GM19395 (cell line): ENCODE data around the gene IPP.
"Not testable (repeated sequence)": the region's sequence is repeated elsewhere in the genome, so short reads cannot be mapped to it uniquely, and the experiment has no call there.

Source experiments
- ATAC-seq: cut with Tn5 transposase; IDR thresholded peaks from one replicate; pipeline ENCODE4 v1.9.1; 2021; ENCODE audit warnings: mild to moderate bottlenecking, moderate library complexity; ENCODE audit not compliant: unreplicated experiment

IPP gene

DNA sequence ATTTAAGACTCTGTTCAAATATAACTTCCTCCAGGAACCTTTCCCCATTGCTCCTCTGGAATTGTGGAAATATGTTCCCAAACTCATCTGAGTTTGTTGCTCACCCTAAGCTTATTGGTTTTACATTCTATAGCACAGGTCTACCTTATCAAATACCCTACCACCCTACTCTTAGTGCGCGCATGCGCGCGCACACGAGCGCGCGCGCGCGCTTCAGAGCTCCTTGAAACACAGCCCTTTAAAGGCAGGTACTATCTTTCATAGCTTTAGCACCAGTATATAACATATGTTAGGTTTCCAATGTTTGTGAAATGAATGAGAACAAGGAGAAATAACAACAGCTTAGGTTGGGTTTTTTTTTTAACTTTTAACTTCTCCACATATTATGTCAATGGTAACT, 3.5 kb downstream of the IPP start:
- ATAC-seq, result no peak

DNA sequence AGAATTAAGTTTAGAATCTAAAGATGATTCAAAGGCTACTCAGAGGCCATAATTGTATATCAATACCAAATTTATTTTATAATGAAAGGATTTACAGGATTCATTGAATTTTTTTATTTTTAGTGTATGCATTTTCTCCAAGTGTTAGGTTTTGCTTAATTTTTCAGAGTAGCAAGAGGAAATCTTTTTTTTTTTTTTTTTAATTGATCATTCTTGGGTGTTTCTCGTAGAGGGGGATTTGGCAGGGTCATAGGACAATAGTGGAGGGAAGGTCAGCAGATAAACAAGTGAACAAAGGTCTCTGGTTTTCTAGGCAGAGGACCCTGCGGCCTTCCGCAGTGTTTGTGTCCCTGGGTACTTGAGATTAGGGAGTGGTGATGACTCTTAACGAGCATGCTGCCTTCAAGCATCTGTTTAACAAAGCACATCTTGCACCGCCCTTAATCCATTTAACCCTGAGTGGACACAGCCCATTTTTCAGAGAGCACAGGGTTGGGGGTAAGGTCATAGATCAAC, 10.8 kb downstream of the IPP start:
- ATAC-seq, result not testable (repeated sequence)

DNA sequence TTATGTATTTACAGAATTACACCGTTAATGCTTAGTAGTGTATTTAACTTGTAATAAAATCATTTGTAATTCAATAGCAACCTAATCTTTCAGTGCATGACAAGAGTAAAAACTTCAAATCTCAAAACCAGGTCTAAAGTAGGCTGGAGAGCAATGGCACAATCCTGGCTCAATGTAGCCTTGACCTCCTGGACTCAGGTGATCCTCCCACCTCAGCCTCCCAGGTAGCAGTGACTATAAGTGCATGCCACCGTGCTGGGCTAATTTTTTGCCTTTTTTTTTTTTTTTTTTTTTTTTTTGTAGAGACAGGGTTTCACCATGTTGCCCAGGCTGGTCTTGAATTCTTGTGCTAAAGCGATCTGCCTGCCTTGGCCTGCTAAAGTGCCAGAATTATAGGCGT, 11.3 kb downstream of the IPP start:
- no peak for ATAC-seq

DNA sequence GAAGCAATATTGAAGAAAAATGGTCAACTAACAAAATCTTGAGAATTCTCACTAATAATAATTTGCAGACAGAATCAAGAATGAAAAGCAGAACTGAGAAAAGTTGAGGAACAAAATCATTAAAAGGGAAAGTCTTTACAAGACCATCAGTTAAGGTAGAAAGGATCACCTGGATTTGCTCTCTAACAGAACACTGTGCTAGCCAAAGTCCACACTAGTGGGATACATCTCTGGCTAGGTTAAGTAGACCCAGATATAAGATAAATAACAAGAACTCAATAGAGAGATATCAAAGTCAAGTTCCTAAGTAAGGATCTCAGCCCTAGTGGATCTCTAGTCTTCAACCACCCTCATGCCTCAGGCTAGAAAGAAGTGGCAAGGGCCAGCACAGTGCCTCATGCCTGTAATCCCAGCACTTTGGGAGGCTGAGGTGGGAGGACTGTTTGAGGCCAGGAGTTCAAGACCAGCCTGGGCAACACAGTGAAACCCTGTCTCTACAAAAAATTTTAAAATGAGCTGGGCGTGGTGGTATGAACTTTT, 19.6 kb downstream of the IPP start:
- ATAC-seq, result no peak

DNA sequence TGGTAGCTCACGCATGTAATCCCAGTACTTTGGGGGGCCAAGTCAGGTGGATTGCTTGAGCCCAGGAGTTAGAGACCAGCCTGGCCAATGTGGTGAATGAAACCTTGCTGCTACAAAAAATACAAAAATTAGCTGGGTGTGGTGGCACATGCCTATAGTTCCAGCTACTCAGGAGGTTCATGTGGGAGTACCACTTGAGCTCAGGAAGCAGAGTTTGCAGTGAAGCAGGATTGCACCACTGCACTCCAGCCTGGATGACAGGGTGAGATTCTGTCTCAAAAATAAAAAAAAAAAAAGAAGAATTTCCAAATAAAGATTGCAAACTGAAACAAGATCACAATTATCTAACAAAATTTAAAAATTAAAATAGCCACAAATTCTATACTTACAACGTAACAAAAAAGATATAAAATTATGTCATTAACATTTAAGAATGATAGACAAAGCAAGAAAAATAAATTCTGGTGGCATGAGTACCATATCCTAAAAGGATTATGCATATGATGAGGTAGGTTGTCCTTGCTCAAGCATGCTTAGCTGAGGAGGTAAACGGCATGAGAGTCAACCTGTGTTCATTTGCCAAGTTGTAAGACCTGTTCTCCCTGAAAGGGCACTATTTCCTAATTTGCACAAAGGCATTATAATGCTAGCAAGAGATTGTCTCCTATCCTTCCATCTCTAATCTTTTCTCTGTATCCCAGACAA, 20.2 kb downstream of the IPP start:
- ATAC-seq, result no peak

DNA sequence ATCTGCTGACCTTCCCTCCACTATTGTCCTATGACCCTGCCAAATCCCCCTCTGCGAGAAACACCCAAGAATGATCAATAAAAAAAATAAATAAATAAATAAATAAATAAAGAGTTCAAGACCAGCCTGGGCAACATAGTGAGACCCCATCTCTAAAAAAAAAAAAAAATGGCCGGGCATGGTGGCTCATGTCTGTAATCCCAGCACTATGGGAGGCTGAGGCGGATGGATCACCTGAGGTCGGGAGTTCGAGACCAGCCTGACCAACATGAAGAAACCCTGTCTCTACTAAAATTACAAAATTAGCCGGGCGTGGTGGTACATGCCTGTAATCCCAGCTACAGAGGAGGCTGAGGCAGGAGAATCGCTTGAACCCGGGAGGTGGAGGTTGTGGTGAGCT, 24.4 kb downstream of the IPP start:
- not testable (repeated sequence) for ATAC-seq

DNA sequence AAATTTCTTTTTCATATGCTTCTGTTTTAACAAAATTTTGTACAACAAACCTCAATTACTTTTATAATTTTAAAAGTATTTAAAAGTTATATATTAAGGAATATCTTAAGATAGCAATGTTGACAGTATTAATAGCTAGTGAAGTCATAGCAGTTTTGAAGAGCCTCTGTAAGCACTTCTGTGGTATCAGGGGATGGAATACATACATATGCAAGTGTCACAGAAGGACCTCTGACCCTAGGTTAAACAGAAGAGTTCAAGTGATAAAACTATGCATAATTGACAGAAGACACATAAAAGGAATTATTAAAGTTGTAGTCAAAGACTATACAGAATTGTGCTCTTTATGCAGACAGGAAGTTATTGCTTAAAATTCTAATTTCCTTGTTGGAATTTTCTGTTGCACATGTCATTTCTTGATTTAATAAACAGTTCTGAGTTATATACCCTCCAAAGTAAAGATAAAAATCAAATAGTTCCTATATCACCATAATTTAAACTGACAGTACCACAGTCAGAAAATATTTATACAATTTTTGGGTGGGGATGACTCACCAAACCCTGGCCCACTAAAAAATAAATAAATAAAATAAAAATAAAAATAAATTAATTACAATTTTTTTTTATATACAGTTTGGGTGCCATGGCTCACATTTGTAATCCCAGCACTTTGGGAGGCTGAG, 27.1 kb downstream of the IPP start:
- ATAC-seq, result no peak

DNA sequence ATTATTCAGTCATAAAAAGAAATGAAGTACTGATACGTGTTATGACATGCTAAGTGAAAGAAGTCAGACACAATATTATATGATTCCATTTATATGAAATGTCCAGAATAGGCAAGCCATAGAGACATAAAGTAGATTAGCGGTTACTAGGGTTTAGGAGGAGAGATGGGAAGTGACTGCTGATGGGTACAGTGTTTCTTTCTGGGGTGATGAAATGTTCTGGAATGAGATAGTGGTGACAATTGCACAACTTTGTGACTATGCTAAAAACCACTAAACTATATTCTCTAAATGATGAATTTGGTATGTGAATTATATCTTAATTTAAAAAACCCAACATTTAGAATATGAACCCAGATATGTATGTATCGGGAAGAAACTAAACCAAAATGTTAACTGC, 27.6 kb downstream of the IPP start:
- ATAC-seq, result no peak

DNA sequence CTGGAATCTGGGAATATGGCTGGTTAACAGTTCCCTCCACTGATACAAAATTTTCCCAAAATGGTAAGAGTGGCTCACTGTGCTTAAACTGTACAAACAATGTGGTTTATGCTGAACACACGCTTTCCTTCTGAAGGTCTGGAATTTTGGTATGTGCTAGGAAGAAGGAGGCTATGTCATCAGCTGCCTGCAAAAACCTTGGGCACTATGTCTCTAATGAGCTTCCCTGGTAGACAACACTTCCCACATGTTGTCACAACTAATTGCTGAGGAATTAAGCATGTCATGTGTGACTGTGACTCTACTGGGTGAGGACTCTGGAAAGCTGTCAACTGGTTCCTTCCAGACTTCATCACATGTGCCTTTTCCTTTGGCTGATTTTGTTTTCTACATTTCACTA, 29.2 kb downstream of the IPP start:
- ATAC-seq, result no peak

DNA sequence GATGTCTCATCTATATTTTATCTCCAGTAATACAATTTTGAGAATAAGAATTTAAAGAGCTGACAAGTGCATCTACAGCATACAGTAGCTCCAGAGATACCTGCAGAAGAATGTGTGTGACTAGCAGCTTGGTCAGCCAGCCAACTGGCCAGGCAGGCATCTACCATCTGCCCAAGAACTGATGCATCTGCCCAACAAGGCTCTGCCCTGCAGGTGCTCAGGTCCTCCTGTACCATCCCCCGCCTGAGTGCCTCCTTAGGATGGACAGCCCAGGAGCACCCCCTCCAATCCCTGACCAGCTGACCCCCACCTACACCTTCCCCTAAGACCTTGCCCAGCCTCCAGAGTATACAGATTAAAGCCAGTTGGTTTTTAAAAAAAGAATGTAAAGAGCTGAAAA, 32.2 kb downstream of the IPP start:
- no peak for ATAC-seq

DNA sequence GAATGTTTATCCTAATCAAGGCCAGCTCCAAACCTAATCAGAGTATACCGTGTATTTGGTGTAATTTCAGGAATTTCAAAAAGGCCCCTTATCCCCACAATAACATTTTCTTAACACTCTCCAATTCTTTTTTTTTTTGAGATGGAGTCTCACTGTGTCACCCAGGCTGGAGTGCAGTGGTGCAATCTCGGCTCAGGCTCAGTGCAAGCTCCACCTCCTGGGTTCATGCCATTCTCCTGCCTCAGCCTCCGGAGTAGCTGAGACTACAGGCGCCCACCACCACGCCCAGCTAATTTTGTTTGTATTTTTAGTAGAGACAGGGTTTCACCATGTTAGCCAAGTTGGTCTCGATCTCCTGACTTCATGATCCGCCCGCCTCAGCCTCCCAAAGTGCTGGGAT, 33.1 kb downstream of the IPP start:
- ATAC-seq, result not testable (repeated sequence)

DNA sequence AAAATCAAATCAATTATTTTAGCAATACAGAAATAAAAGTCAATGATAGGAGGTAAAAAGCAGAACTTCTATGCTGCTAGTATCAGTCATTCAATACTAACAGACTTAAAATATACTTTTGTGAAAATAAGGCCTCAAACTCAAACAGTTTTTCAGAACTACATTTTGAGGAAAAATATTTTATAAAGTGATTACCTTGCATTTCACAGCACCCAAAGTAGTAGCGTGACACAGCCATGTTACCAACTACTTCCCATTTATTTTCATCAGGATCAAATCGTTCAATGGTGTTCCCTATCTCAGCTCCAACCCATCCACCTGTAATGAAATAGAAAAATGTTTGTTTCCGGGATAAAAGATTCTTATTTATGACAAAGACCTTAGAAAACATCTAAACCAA, 33.8 kb downstream of the IPP start:
- ATAC-seq, result no peak

DNA sequence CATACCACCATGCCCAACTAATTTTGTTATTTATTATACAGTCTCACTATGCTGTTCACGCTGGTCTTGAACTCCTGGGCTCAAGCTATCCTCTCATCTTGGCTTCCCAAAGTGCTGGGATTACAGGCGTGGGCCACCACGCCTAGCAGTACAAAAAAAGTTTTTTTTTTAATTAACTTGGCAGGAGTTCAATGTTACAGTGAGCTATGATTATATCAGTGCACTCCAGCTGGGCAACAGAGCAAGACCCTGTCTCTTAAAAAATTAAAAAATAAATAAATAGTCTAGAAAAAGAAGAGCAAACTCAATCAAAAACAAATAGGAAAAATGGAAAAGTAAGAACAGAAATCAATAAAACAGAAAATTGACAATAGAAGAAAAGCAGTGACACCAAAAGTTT, 36.7 kb downstream of the IPP start:
- no peak for ATAC-seq

DNA sequence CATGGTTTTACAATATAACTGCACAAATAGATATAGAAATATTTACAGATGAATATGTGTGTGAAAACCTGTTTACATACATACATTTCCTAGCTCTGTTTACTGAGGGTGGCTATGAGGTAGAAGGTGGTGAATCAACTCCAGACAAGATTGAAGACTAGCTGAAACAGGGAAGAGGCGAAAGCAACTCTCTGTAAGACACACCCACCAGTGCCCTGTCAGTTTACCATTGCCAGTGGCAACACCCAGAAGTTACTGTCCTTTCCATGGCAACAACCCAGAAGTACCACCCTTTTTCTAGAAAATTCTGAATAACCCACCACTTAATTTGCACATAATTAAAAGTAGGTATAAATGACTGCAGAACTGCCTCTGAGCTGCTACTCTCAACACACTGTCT, 45.8 kb downstream of the IPP start:
- no peak for ATAC-seq

DNA sequence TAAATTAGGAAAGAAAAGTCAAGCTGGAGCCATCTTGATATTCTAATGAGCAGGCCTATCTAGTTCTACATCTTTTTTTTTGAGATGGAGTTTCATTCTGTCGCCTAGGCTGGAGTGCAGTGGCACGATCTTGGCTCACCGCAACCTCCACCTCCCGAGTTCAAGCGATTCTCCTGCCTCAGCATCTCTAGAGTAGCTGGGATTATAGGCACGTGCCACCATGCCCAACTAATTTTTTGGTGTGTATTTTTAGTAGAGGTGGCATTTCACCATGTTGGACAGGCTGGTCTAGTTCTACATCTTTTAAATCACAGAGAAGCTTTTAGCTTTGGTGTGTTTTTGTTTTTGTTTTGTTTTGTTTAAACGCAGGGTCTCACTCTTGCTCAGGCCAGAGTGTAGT, 55.6 kb downstream of the IPP start:
- no peak for ATAC-seq

DNA sequence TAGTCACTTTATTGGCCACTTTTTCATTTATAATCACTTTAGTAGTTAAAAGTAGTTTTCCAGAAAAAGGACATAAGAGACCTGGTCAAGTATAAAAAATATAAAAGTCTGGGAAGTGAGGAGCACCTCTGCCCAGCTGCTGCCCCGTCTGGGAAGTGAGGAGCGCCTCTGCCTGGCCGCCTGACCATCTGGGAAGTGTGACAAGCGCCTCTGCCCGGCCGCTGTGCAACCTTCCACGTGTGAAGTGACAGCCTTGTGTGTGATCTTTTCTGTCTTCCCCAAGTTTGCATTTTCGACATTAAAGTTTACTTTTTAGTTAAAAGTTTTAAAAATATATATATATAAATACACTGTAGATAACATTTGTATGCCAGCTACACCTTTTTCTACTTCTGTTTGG, 56.6 kb downstream of the IPP start:
- not testable (repeated sequence) for ATAC-seq

DNA sequence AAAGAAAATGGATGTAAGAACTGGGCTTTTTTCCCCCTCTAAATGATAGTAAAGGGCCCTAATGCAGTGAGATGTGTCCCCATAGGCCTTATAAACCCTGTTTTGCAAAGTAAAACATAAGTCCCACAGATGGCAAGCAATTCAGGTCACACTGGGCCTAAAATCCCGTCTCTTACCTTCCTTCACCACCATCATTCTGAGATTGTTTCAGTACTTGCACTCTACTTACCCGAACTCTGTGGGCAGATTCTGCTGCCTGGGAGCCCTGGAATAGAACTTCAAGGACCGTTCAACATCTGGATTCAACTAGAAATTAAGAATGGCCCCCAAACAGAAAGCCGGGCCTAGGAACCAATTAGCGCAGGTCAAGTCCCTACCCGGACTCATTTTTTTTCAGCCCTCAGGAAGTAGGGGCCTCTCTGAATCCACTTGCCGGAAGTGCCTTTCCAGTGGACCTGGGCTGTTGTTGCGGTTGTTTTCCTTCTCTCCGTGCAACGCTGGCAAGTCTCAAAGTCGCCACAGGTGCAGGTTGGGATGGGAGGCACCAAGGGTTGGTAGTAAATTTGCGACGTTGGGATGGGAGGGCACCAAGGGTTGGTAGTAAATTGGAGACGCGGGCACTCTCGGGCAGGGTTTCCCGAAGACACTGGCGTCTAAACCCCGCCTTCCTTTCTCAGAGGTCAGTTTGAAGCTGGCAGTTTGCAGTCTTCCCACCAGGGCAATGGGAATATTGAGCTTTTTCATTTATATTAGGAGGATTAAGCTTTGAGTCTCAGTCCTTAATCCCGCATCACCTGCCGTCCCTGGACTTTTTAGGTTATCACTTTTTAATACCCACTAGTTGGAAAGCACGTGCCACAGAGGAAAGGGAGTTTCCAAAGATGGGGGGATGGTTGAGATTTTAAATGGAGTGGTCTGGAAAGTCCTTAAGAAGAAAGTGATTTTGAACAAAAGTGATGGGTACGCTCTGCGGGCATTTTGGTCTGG, 62.4 kb downstream of the IPP start, which contains the start of gene TMEM69:
TMEM69 (plus strand) TSS at position 428 of the 987 bp plus-strand sequence. CDS start 2,888 bp downstream, outside the sequence.
- ATAC-seq, result peak; percentile 31

DNA sequence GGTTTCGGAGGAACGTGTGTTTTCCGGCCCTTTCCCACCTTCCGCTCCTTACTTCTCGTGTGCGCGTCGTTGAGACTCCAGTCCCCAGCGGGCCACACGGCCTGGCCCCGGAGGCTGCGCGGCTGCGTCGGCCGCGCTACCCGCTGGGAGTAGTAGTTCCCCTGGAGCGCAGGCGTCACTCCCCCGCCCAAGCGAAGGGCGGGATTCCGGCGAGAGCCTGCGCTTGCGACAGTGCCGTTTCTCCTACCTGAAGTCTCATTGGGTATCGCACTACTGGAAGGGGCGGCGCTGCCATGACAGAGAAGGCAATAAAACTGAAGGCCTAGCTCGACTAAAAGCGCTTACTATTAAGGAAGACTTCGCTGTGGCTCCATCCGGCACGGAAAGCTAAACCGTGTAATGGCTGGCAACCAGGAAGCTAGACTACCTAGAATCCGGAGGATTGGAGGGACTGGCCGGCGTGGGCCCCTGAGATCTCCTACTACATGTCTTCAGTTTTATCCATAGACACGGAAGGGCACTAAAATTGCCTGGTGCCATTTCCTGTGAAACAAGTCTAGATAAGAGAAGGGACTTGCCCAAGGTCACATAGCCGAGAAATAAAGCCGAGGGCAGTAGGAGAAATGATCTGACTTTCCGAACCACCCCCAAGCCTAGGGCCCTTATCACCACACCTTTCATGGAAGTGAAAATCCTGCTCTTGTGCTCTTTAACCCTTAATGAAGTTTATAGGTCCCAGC, 63.3 kb downstream of the IPP start:
- ATAC-seq, result peak; percentile 82

DNA sequence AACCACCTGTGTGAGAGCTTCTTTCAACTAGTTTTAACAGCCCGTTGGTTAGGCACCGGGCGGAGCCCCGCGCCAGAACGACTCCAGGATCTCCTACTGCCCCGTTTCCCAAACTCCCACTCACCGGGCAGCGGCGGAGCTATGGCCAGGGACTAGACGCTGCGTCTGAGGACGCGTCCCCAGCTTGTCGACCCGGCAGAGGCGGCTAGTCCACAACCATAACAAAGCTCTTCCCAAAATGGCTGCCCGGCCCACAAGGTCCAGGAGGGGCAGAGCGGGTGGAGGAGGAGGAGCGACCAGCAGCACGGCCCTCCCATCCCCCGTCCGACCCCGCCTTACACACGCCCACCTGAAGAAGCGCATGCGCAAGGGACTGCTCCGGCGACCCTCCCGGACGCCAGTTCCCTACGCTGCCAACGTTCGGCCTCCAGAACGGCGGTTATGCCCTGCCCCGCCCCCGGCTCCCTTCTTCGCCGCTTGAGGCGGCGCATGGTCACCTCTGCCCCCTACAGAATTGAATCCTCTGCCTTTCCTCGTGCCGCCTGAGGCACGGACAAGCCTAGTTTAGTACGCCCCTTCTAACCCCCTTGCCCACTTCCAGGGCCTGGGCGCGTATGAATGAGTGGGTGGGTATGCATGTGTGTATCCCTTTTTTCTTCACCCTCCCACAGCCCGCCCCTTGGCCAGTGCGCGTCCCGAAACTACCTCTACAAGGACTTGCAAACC, 64.0 kb downstream of the IPP start, which contains the start of gene GPBP1L1:
GPBP1L1 (minus strand) TSS at position 246 of the 726 bp plus-strand sequence. CDS start 27,446 bp downstream, outside the sequence.
- peak; percentile 56 for ATAC-seq

DNA sequence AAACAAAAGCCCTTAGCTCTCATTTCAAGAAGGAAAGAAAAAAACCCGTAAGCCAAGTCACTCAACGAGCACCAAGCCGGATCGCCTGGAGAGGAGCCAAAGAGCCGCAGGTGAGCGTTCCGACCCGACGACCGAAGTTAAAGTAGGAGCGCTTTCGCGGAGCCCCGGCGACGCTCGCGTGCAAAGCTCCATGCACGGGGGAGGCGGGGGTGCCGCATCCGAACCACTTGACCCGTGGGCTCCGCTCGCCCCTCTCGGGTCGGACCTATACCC, 64.5 kb downstream of the IPP start:
- peak; percentile 8 for ATAC-seq
